RKO (cell line): ENCODE data around the gene LOXHD1.

Source experiments
- DNase-seq: peaks from one replicate; pipeline ENCODE4 v3.0.0-alpha.2; 2016; ENCODE audit warnings: low spot score

Gene LOXHD1

DNA sequence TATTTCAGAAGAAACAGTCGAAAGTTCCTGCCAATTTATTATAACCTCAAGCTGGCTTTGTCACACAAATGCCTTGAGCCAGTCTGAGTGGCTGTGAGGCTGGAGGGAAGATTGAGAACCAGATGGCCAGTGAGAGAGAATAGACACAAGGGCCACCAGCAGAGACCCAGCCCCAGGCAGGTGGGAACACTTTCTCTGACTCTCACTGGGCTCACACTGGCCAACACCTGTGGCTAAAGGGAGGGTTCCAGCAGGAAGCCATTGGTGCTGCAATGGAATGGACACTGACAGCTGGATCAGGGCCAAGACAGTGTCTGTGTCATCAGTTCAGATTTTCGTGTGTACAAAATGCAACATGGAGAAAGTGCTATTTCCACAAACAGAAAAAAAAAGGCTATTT is 29.9 kb downstream of the LOXHD1 start:
- DNase-seq = no peak

DNA sequence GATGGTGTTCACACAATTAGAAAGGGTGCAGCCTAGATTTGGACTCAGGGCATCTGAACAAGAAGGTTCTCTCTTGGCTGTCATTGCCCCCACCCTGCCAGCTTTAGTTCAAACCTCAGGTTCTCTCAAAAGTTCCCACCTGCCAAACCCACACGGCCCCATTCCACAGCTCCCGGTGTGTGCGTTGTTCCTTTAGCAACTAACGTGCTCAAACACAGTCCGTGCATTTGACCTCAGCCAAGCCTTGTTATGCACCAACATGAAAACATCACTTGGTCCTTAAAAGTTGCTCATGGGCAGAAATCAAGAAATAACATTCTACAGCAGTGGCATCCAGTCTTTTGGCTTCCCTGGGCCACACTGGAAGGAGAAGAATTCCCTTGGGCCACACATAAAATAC is 32.0 kb downstream of the LOXHD1 start:
- no peak for DNase-seq

DNA sequence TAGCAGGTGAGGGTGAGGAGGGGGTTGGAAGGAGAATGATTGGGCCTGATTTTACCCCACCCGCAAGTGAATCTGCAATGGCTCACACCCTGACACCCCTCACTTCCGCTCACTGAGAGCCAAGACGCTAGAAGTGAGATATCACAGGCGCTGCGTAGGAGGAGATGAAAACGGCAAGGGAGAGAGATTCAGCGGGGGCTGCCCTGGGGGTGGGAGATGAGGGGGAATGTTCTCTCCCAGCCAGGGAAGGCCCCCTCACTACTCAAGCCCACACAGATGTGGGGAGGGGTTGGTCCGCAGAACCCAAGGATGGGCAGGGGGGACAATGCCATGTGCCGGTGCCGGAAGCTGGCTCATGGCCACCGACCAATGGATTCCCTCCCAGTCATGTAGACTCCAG is 32.9 kb downstream of the LOXHD1 start:
- DNase-seq = no peak

DNA sequence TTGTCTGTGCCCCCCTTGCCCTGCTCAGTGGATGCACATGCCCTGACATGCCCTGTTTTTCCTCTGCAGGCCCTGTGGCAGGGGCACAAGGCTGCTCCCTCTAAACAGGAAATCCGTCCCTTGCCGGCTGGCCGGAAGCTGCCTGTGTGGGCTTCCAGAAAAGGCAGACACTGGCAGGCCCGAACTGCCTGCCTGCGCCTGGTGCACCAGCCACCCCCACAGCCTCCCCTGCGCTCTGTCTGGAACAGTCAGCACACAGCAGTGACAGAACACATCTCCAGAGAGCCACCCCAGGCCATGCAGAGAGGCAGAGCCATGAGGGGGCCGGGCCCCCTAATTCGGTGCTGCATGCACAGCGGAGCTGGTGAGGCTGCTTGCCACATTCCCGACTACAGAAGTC is 33.5 kb downstream of the LOXHD1 start:
- no peak for DNase-seq

DNA sequence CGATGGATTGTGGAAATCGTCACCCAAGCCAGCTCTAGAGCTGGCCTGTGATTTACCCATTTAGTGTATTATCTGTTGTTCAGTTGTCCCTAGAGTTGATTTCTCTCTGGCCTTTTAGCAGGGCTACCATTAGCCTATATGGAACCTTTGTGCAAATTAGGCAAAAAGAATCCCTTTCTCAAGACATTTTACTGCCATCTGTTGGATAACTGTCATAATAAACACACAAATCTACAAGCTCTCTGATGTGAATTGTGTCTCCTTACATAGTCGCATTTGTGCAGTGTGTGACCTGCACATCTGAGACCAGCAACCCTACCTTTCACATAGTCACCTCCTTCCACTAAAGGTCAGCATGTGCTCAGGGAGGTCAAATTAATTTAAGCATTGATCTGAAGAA is 34.0 kb downstream of the LOXHD1 start:
- DNase-seq = peak; percentile 12

DNA sequence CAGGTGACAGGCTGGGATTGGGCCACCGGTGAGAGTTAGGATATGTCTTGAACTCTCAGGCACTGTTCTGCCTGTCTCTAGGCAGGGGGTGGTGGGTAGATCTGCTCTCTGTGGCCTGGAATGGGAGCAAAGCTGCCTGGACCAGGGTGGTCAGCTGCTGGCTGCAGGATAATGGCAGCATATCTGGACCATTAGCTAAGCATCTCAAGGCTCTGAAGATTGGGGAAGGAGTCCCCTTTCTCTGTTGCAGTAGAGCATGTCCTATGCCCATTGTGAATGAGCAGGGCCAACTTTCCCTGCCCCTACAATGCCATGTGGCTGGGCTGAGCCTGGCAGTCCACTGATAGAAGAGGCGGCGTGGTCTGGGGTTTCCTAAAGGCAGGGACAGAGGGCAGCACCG is 34.6 kb downstream of the LOXHD1 start:
- DNase-seq = no peak

DNA sequence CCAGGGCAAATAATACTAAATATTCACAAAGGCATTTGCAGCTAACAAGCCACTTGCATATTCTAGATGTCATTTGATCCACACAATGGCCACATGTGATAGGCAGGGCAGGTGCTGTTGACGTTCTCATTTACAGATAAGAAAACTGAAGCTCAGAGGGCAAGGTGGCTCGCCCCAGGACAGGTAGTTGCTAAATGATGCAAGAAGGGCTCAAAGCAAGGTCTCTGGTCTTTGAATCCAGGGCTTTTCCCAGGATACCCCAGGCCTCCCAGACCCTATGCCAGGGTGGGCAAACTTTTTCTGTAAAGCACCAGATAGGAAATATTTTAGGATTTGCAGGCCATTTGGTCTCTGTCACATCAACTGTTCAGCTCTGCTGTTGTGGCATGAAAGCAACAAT is 35.1 kb downstream of the LOXHD1 start:
- no peak for DNase-seq

DNA sequence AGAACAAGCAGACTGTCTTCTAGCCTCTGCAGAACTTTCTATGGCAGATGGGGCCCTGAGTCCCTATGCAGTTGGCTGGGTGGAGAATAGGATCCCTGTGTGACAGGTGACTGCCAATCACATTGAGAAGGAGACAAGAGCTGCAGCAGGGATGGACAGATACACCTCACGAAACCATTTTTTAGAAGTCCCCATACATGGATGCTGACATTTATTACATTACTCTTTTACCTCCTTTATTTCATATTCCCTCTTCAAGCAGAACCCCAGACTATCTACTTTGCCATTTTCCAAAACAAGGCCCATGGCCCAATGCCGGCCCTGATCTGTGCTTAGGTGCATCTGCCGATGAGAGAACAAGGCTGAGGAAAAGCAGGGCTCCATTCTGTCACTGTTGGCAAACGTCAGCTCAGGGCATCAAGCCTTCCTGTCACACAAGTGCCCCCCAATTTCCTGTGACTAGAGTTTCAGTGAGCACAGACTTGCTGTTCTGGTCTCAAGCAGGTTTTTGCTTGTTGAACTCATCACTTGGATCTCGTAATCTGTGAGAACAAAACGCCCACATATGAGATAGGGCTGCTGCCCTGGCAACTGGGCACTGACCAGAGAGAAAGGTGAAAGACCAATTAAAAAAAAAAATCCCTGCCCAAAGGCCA is 35.8 kb downstream of the LOXHD1 start:
- DNase-seq = no peak

DNA sequence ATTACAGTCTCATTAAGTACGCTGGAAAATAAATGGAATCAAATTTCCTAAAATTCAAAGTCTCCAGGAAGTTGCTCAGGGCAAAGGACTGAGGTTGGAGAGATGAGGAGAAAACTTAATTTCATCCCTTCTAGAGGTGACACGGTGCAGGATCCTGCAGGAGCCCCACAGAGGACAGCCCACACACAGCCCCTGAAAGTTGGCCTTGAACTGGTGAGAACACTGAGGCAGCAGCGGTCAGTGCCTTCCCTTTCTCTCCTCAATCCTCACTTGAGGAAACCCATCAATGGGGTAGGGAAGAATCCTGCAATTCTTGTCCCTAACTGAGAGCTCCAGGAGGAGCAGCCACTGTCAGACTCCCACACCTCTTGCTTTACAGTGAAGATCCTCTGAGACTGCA is 37.5 kb downstream of the LOXHD1 start:
- DNase-seq = no peak

DNA sequence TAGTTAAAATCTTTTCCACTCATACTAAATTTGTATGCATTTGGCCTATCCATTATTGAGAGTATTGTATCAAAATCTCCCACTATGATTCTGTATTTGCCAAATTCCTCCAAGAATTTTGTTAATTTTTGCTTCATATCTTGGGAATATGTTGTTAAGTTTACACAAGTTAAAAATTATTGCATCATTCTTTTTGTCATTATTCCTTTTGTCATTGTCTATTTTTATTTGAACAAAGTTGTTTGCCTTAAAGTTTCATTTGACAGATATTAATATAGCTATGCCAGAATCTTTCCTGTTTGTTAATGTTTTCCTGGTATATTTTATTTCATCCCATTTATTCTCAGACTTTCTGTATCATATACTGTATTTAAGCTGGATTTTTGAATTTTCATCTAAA is 41.3 kb downstream of the LOXHD1 start:
- no peak for DNase-seq

DNA sequence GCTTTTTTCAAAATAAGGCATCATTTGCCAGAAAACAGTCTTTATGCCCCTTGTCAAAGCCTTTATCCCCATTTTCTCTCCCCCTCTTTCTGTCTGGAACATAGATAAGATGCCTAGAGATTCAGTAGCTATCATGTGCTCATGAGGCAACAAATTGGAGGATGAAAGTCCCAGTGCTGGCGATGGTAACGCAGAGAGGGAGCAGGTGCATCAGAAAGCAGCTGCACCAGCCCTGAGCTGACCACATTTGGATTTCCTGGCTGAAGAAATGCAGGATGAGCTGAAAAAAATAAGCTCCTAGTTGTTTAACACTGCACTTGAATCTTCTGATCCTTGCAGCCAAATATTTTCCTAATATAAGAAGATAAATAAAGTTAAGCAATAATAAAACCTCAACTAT is 48.0 kb downstream of the LOXHD1 start:
- no peak for DNase-seq

DNA sequence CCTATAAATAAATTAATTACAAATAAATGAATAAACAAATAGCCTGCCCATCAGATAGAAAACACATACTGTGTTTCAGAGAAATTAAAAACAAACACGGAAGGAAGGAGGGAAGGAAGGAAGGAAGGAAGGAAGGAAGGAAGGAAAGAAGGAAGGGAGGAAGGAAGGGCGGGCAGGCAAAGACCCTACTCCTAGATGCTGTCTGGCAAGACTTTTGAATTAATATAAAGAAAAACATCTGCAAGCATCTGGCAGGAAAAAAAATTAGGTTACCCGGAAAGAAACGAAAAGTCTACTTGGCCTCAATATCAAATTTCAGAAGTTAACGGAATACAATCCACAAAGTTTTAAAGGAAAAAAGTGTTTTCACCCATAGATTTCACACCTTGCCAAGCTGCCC is 49.1 kb downstream of the LOXHD1 start:
- DNase-seq = no peak

DNA sequence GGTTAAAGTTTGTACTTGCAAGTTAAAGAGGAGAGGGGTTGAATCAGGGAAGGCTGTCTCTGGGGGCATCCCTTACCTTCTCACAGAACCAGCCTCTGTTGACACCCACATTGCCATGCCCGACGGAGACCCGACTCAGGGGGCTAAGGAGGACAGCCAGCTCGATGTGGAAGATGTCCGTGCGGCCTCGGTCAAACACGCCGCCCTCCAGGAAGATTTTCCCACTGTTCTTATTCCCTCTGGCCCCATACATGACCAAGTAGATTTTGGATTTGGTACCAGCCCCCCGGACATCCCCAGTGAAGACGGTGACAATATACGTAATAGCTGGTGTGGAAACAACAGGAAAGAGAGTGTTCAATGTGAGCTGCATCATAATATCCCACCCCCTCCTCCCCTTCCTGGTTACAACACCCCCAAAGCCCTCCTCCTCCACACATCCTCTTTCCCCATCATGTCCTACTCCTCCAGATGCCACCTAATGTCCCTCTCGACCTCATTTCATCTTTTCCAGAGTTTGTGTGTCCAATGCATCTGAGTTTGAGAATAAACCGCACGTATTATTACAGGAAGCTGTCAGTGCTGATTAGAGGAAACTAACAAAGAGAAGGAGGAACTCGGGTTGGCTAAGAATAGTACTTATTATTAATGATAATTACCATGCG is 55.7 kb downstream of the LOXHD1 start:
- DNase-seq = no peak

DNA sequence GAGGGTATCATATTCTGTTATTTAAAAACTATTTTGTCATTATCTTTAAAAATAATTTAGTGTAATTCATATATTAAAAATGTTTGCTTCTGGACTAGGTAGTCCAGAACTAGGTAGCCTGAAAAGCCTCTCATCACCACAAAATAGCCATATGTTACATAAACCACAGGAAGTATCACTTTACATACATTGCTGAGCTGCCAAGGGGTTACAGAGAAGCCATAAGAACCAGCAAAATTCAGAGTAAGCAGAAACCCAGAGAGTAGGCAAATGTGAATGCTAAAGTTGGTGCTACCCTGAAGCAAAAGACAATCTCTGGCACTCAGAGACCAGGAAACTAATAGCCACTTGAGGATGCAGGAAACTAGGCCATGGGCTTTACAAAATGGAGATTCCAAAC is 60.9 kb downstream of the LOXHD1 start:
- DNase-seq = no peak

DNA sequence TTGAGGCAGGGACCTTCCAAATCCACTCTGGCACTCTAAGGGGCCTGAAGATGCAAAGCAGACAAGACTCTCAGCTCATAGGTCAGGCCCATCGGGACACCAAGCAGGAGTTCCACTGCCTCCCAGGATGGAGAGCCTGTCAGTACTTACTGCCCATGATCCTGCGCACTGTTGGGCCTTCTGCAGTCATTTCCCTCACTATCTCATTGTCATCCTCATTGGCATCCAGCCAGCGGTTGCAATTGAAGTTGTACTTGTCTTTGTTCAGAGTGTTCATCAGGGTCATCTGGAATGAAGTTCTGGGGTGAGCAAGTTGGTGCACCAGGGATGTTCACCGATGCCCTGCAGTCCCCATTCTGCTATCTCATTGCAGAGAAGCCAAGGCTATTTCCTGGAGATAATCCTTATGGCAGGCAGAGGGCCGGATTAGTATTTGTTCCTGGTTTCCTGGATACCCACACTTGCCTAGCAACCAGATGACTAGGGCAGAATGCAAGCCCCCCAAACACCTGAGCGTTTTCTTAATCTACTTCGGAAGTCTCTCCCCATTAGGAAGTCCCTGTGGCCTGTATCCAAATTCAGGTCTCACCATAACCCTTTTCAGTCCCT is 65.1 kb downstream of the LOXHD1 start:
- no peak for DNase-seq

DNA sequence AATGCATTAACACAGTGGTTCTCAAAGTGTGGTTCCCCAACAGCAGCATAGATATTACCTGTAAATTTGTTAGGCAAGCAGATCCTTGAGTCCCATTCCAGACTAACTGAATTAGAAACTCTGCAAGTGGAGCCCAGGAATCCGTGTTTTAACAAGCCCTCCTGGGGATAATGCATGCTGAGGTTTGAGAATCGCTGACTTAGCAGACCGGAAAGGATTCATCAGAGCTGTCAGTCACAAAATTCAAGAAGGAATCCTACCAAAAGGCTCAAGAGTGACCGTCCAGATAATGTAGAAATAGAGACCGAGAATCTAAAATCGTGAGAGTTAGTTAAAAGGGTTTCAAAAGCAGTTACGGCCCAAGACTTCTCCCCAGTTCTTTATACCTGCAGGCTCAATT is 66.9 kb downstream of the LOXHD1 start:
- no peak for DNase-seq

DNA sequence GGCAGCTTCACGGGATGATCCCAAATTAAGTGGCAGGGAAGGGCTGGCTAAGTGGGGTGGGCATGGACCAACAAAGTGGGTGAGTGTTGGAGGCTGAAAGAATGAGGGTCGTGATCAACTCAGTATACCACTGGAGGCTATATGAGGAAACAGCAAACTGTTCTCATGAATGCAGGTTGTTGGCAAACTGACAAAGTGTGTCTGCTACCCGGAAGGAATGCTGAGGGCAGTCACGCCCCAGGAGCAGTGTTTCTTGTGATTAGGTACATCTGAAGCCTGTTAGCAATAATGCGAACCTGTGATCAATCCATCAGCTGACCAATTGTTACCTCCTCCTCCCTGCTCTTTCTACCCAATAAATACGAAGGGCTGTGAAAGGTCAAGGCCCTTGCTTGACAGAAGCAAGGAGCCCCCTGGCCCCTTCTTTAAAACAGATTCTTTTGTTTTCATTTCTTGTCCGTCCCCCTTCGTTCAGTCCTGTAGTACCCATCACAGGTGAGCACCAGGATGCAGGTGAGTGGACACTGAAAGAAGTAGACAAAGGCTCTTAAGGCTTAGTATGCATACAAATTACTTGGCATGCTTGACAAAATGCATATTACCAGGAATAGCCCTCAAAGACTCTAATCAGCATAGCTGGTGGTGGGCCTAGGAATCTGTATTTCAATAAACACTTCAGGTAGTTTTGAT is 67.9 kb downstream of the LOXHD1 start:
- DNase-seq = no peak

DNA sequence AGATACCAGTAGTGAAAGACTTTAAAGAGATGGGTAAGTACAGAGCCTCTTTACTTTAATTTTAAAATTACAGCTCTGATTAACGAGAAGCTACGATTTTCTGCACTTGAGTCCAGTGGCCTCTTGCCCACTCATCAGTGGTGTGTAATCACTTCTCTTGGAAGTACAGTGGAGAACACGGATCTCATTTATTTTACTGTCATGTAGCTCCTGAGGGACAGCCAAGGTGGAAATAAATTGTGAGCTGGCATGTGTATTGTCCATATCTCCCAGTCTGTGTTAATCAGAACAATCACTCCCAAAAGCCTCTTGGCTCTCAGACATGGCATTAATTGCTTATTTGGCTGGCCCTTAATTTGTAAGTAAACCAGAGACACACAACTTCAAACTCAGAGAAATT is 69.4 kb downstream of the LOXHD1 start:
- no peak for DNase-seq

DNA sequence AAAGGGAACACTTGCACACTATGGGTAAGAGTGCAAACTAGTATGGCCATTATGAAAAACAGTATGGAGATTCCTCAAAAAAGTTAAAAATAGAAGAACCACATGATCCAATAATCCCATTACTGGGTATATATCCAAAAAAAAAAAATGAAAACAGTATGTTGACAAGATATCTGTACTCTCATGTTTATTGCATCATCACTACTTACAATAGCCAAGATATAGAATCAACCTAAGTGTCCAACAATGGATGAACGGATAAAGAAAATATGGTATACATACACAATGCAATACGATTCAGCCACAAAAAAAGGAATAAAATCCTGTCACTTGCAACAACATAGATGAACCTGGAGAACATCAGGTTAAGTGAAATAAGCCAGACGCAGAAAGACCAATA is 73.3 kb downstream of the LOXHD1 start:
- no peak for DNase-seq

DNA sequence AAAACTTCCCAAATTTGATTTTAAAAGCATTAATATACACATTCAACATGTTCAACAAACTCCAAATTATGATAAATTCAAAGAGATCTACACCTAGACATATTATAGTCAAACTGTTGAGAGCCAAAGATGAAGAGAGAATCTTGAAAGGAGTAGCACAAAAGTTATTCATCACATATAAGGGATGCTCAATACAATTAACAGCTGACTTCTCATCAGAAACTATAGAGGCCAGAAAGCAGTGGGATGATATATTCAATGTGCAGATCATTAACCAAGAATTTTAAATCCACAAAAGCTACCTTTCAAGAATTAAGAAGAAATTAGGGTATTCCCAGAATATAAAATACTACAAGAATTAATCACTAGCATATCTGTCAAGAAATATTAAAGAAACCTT is 75.4 kb downstream of the LOXHD1 start:
- no peak for DNase-seq

DNA sequence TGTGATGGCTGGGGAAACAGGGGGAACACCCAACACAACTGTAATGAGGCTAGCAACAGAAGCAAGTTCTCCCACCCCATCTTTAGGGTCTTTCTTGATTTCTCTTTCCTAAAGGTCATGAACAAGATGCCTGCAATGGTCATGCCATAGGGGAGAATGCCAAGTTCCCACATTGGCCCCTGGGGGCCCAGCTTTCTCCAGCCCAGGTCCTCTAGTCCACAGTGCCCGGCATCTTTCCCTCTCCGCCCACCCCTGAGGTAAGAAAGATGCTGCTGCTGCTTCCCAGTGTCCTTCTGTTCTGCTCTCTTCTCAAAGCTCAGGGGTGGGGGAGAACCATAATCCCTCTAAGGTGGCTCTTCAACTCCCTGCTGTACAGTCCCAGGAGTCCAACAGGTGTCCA is 78.0 kb downstream of the LOXHD1 start:
- no peak for DNase-seq

DNA sequence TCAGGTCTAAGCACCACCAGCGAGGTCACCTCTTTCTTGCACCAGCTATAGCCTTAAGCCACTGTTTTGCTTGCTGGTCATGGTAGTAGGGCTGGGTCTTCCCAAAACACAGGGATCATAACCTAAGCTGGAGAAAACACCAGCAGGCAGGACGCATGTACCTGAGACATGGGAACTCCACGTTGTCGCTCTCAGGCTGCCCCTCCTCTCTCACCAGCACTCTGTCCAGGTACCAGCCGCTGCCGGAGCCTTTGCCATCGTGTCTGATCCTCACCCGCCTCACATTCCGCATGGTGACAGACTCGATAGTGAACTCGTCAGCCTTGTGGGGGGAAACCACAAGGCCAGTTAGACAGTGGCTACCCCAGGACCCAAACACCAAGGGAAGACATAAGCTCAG is 79.5 kb downstream of the LOXHD1 start:
- no peak for DNase-seq

DNA sequence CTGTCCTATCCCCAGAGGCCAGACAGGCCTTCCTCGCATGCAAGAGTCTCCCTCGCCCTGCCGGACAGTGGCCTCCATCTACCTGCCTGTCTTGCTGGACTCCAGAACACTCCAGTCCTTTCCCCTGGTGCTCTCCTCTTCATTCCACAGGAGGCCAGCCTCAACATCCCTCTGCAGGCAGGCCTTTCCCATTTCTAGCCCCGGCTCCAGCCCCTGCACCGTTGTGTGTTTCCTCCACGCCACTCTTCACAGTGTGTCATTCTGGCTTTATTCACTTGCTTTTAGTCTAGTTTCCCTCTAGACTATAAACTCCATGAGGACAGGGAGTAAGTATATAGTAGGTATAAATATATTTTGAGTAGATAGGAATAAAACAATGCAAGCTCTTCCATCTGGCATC is 81.2 kb downstream of the LOXHD1 start:
- no peak for DNase-seq
